Neural crest cell (in vitro differentiated cells): ENCODE data around the gene INAVA. TPM values are rescaled to one million over a fixed set of nuclear protein-coding genes. Genes with fewer than 3 reads are reported as not detected.
"Not testable (repeated sequence)": the region's sequence is repeated elsewhere in the genome, so short reads cannot be mapped to it uniquely, and the experiment has no call there.

ENCODE experiments used
- DNase-seq: peaks from one replicate; pipeline ENCODE4 v3.0.0; 2021; ENCODE audit warnings: low read depth, mixed read lengths, low spot score
- H3K27ac Mint-ChIP-seq: one replicate; pipeline ENCODE4 v1.8.0; 2021; ENCODE audit warnings: mild to moderate bottlenecking, mixed read lengths; ENCODE audit not compliant: unreplicated experiment
- H3K27me3 Mint-ChIP-seq: 2 replicates; pipeline ENCODE4 v1.8.0; 2021; ENCODE audit warnings: low read depth, mild to moderate bottlenecking, mixed read lengths
- H3K36me3 Mint-ChIP-seq: 2 replicates; pipeline ENCODE4 v1.8.0; 2021; ENCODE audit warnings: low read depth, mild to moderate bottlenecking, mixed read lengths
- H3K4me1 Mint-ChIP-seq: 2 replicates; pipeline ENCODE4 v1.8.0; 2021; ENCODE audit warnings: mixed read lengths
- H3K4me3 Mint-ChIP-seq: one replicate; pipeline ENCODE4 v1.8.0; 2021; ENCODE audit warnings: mild to moderate bottlenecking, mixed read lengths
- H3K9me3 Mint-ChIP-seq: 2 replicates; pipeline ENCODE4 v1.8.0; 2021; ENCODE audit warnings: mixed read lengths
- CTCF ChIP-seq: fragments of 200-600 bp; sonication (generic); conservative IDR thresholded peaks from 2 replicates; pipeline ENCODE4 v1.5.0; 2021; ENCODE audit warnings: antibody characterized with exemption, mild to moderate bottlenecking
- total RNA-seq: library from RNA; stranded (reverse); gene quantifications from 2 replicates; pipeline ENCODE4 v1.2.1, GENCODE V29; 2021

The INAVA gene
- total RNA-seq, 1 donor from 2014 or later, result 51.8 TPM

- H3K36me3 Mint-ChIP-seq, result no peaks in the 10 kb centered on the region
- TF ChIP-seq CTCF, result no peak
- H3K27ac Mint-ChIP-seq, result peak overlapping the region; percentile 85
- no peak overlapping the region for H3K4me3 Mint-ChIP-seq
- peaks cover 2% of the 10 kb centered on the region for H3K27me3 Mint-ChIP-seq
- H3K9me3 Mint-ChIP-seq, result peaks cover 2% of the 10 kb centered on the region
- H3K4me1 Mint-ChIP-seq, result peaks cover 16% of the 10 kb centered on the region
- DNase-seq, result no peak
These were observed 65.7 kb downstream of the INAVA start for GRCh38 chr1:200960236-200960947.

- TF ChIP-seq CTCF, result no peak
- Mint-ChIP-seq H3K4me1 (peaks cover 16% of the 10 kb centered on the region), H3K4me3 (no peak overlapping the region), H3K27ac (no peak overlapping the region), H3K27me3 (peaks cover 2% of the 10 kb centered on the region), H3K9me3 (peaks cover 2% of the 10 kb centered on the region), H3K36me3 (no peaks in the 10 kb centered on the region)
- DNase-seq, result no peak
These were observed 66.2 kb downstream of the INAVA start for GRCh38 chr1:200960948-200961340.

- H3K4me3 Mint-ChIP-seq, H3K27ac Mint-ChIP-seq, DNase-seq, H3K9me3 Mint-ChIP-seq, H3K27me3 Mint-ChIP-seq, H3K36me3 Mint-ChIP-seq: not testable (repeated sequence)
- H3K4me1 Mint-ChIP-seq, result peaks cover 16% of the 10 kb centered on the region
These were observed 67.5 kb downstream of the INAVA start for GRCh38 chr1:200962151-200962550.

- DNase-seq, result no peak
- no peak for TF ChIP-seq CTCF
- peaks cover 16% of the 10 kb centered on the region for H3K4me1 Mint-ChIP-seq
- H3K27ac Mint-ChIP-seq, result no peak overlapping the region
- H3K27me3 Mint-ChIP-seq, result peaks cover 2% of the 10 kb centered on the region
- H3K4me3 Mint-ChIP-seq, result no peak overlapping the region
- H3K9me3 Mint-ChIP-seq, result peaks cover 2% of the 10 kb centered on the region
- no peaks in the 10 kb centered on the region for H3K36me3 Mint-ChIP-seq
These were observed 67.9 kb downstream of the INAVA start for GRCh38 chr1:200962631-200963030.

GRCh38 chr1:200963076-200963475 lies 68.4 kb downstream of the INAVA start:
- peaks cover 2% of the 10 kb centered on the region for H3K27me3 Mint-ChIP-seq
- no peaks in the 10 kb centered on the region for H3K36me3 Mint-ChIP-seq
- TF ChIP-seq CTCF, result no peak
- H3K27ac Mint-ChIP-seq, result no peak overlapping the region
- no peak overlapping the region for H3K4me3 Mint-ChIP-seq
- no peak for DNase-seq
- H3K9me3 Mint-ChIP-seq, result peaks cover 2% of the 10 kb centered on the region
- peaks cover 16% of the 10 kb centered on the region for H3K4me1 Mint-ChIP-seq

GRCh38 chr1:200963888-200964287 lies 69.2 kb downstream of the INAVA start:
- not testable (repeated sequence) for H3K36me3 Mint-ChIP-seq, H3K9me3 Mint-ChIP-seq, H3K27me3 Mint-ChIP-seq, H3K4me3 Mint-ChIP-seq, H3K27ac Mint-ChIP-seq, DNase-seq
- H3K4me1 Mint-ChIP-seq, result peaks cover 21% of the 10 kb centered on the region

Other genes starting within 250 kb of the INAVA start
- gene DDX59, start 225.0 kb upstream of the INAVA start, total RNA-seq, result 18.0 and 19.7 TPM in 2 replicates
- gene CAMSAP2, start 156.0 kb upstream of the INAVA start, total RNA-seq, result 40.3 and 44.8 TPM in 2 replicates
- gene GPR25, start 21.9 kb upstream of the INAVA start, total RNA-seq, result not detected in 2 replicates
- gene KIF21B, start 128.8 kb downstream of the INAVA start, total RNA-seq, result 28.1 and 28.9 TPM in 2 replicates
- gene CACNA1S, start 217.5 kb downstream of the INAVA start, total RNA-seq, result 0.07 TPM in 2 replicates
- not detected in 2 replicates for gene ASCL5, start 232.3 kb downstream of the INAVA start, total RNA-seq